ENCODE results near the gene MAPK14.

Gene MAPK14

GRCh38 chr6:36111526-36111925 is 83.9 kb downstream of the MAPK14 start:
- no peak for FAIRE-seq
- no peak for TF ChIP-seq CTCF (IDR thresholded peaks at IDR 0.05; ENCODE audit: insufficient read depth, missing control alignments)

GRCh38 chr6:36113049-36113448 is 85.4 kb downstream of the MAPK14 start:
- TF ChIP-seq CTCF (IDR thresholded peaks at IDR 0.05; ENCODE audit: insufficient read depth, missing control alignments) = no peak
- DNase-seq (ENCODE audit: insufficient read length, low spot score) = no peak
- FAIRE-seq = no peak

More at GRCh38 chr6:36111526-36111925, 83.9 kb downstream of the MAPK14 start:
- no peak for DNase-seq (ENCODE audit: insufficient read length, low spot score)

- DNase-seq (ENCODE audit: insufficient read length, low spot score) = no peak
- TF ChIP-seq CTCF (IDR thresholded peaks at IDR 0.05; ENCODE audit: insufficient read depth, missing control alignments) = no peak
- FAIRE-seq = no peak
Observed at GRCh38 chr6:36113703-36114102, 86.1 kb downstream of the MAPK14 start.

GRCh38 chr6:36114798-36115408 is 87.3 kb downstream of the MAPK14 start:
- FAIRE-seq (no peak), DNase-seq (ENCODE audit: insufficient read length, low spot score) (no peak)
- no peak for TF ChIP-seq CTCF (IDR thresholded peaks at IDR 0.05; ENCODE audit: insufficient read depth, missing control alignments)

- no peak for TF ChIP-seq CTCF (IDR thresholded peaks at IDR 0.05; ENCODE audit: insufficient read depth, missing control alignments)
- no peak for FAIRE-seq
Observed at GRCh38 chr6:36115412-36115811, 87.8 kb downstream of the MAPK14 start.

GRCh38 chr6:36116066-36116864 is 88.7 kb downstream of the MAPK14 start:
- FAIRE-seq (no peak), DNase-seq (ENCODE audit: insufficient read length, low spot score) (no peak)
- TF ChIP-seq CTCF (IDR thresholded peaks at IDR 0.05; ENCODE audit: insufficient read depth, missing control alignments) = no peak

More at GRCh38 chr6:36115412-36115811, 87.8 kb downstream of the MAPK14 start:
- DNase-seq (ENCODE audit: insufficient read length, low spot score) = no peak

GRCh38 chr6:36116943-36117342 is 89.3 kb downstream of the MAPK14 start:
- no peak for TF ChIP-seq CTCF (IDR thresholded peaks at IDR 0.05; ENCODE audit: insufficient read depth, missing control alignments)
- DNase-seq (ENCODE audit: insufficient read length, low spot score) (no peak), FAIRE-seq (no peak)
